Stomach (tissue), 19 donors: ENCODE measurements around the gene ARPP21. TPM values are rescaled to one million over a fixed set of nuclear protein-coding genes. Genes with fewer than 3 reads are reported as not detected.

Experiments
- DNase-seq, 2 donors: peaks; one replicate each; pipeline versions ENCODE4 v3.0.0 to v3.0.0-alpha.2; 2013 to 2019
- H3K27ac ChIP-seq, 5 donors: fragments of 200-600 bp in 4 of 5; sonication (generic) in 4 of 5; one replicate each; pipeline ENCODE4 v1.5.1; 2013 to 2019; ENCODE audit warnings: mild to moderate bottlenecking in 1 of 5, moderate library complexity in 1 of 5
- H3K27me3 ChIP-seq, 3 donors: fragments of 200-600 bp; sonication (generic); one replicate each; pipeline ENCODE4 v1.5.1; 2017 to 2019; ENCODE audit warnings: mixed run types in 1 of 3
- H3K36me3 ChIP-seq, 4 donors: fragments of 200-600 bp; sonication (generic); 1 replicate in 3 of 4; 2 replicates in 1 of 4; pipeline ENCODE4 v1.5.1; 2016 to 2019
- H3K4me1 ChIP-seq, 4 donors: fragments of 200-600 bp; sonication (generic); one replicate each; pipeline ENCODE4 v1.5.1; 2016 to 2019
- H3K4me3 ChIP-seq, 4 donors: fragments of 200-600 bp; sonication (generic) in 3 of 4; one replicate each; pipeline ENCODE4 v1.5.1; 2016 to 2019; ENCODE audit warnings: mild to moderate bottlenecking in 1 of 4
- H3K9me3 ChIP-seq, 4 donors: fragments of 200-600 bp; sonication (generic); one replicate each; pipeline ENCODE4 v1.5.1; 2016 to 2019
- CTCF ChIP-seq, 7 experiments: fragments of 450-650 bp in 4 of 7; fragments of 200-600 bp in 3 of 7; sonication (generic) in 3 of 7; IDR thresholded peaks; one replicate each; pipeline ENCODE4 v1.5.1; 2016 to 2019; ENCODE audit warnings: antibody characterized with exemption in 7 of 7, control low read depth in 2 of 7, mild to moderate bottlenecking in 1 of 7
- EP300 ChIP-seq: sonication (generic); formaldehyde crosslinking; IDR thresholded peaks from one replicate; pipeline ENCODE4 v1.6.1; 2017; ENCODE audit warnings: antibody characterized with exemption
- POLR2A ChIP-seq, 4 donors: fragments of 450-650 bp; IDR thresholded peaks; one replicate each; pipeline ENCODE4 v1.6.1; 2016; ENCODE audit warnings: antibody characterized with exemption in 4 of 4, control low read depth in 2 of 4, mild to moderate bottlenecking in 1 of 4, moderate library complexity in 1 of 4
- POLR2AphosphoS5 ChIP-seq, 3 donors: sonication (generic); formaldehyde crosslinking; IDR thresholded peaks; one replicate each; pipeline ENCODE4 v1.6.1; 2016; ENCODE audit warnings: antibody characterized with exemption in 3 of 3
- WGBS, 5 donors: extraction: QIAGEN DNeasy Blood & Tissue Kit in 3 of 5; methylation state at CpG; one replicate each; pipeline versions ENCODE4 v1.1.5 to v1.1.7; 2013 to 2018; 5-methylcytosine and 5-hydroxymethylcytosine counted together
- intact Hi-C: fragments of 100-400 bp; cut with DNase I; formaldehyde crosslinking; loops from one replicate; pipeline ENCODE4 v1.15.1; 2023; ENCODE audit warnings: low total_unique reads
- long read RNA-seq, 10 donors: transcript quantifications; one replicate each; lab custom pipeline, GENCODE V29; 2026
- polyA plus RNA-seq, 3 donors: library from polyadenylated mRNA; stranded (reverse); fragments of 200-250 nt; gene quantifications; one replicate each; pipeline ENCODE4 v1.2.3, GENCODE V29; 2013
- total RNA-seq, 5 donors: library from RNA; depleted of rRNA; stranded (reverse); fragments of >200 nt; gene quantifications; one replicate each; pipeline versions ENCODE4 v1.1.0 to v1.2.3, GENCODE V29; 2014 to 2016
- donor health status: healthy with polysubstance abuse.
- donor health status: Bipolar disorder and iron deficiency.
- donor health status: healthy.

Gene ARPP21
- total RNA-seq (1 to 10 TPM in 1 of 5 donors, not detected in 4; 5.0 TPM), polyA plus RNA-seq (under 1 TPM in 1 of 3 donors, not detected in 2; 0.13 TPM)
- long read RNA-seq, donor 1 = 0 reads
- long read RNA-seq, donor 2 = 0 reads
- long read RNA-seq, donor 3 = 0 reads
- long read RNA-seq, donor 4 = 0 reads
- long read RNA-seq, donor 5 = 0 reads
- long read RNA-seq, donor 6 = 0 reads
- long read RNA-seq, donor 7 = 0 reads
- long read RNA-seq, donor 8, partial matches to known transcripts = 0 of 1 reads
- long read RNA-seq, donor 8, other reads (novel, unspliced or antisense) = 0 of 1 reads
- long read RNA-seq, donor 9 = 0 reads
- long read RNA-seq, donor 10 = 0 reads

- peaks cover 4 to 38% (median 20%) of the 10 kb centered on the region in 3 donors for H3K27me3 ChIP-seq
Observed at GRCh38 chr3:35639254-35640186, at the start of gene ARPP21. TSS of gene ARPP21 (plus strand) at chr3:35639525. CDS start at chr3:35681752, 42,227 bp downstream.

GRCh38 chr3:35592589-35593295 lies 46.6 kb upstream of the ARPP21 start:
- Histone ChIP-seq H3K9me3 (no peaks in the 10 kb centered on the region), H3K4me1 (no peaks in the 10 kb centered on the region), H3K27me3 (no peaks in the 10 kb centered on the region), H3K4me3 (no peak overlapping the region), H3K36me3 (no peaks in the 10 kb centered on the region), H3K27ac (no peak overlapping the region)
- 46 to 66% (median 63%) methylated on average over 5 of the region's 5 CpGs for WGBS, 5 donors
- DNase-seq = no peak
- intact Hi-C loops = no loop called here
- TF ChIP-seq EP300 = no peak

More at GRCh38 chr3:35639254-35640186, at the start of gene ARPP21:
- 1 to 3% (median 2%) methylated on average over 60 to 83 of the region's 83 CpGs for WGBS, 5 donors
- H3K9me3 ChIP-seq = no peaks in the 10 kb centered on the region
- H3K36me3 ChIP-seq = no peaks in the 10 kb centered on the region
- peak within 1 kb of the TSS; percentile 22 to 48 (median 32) for H3K4me3 ChIP-seq
- DNase-seq = peak in 1 of 2 donors; percentile 71
- no peak for TF ChIP-seq CTCF (IDR thresholded peaks at IDR 0.05)
- H3K27ac ChIP-seq = no peak within 1 kb of the TSS
- peaks cover 5 to 14% (median 13%) of the 10 kb centered on the region in 4 donors for H3K4me1 ChIP-seq
- intact Hi-C loops = no loop called here

- TF ChIP-seq POLR2AphosphoS5 (IDR thresholded peaks at IDR 0.05) (no peak), CTCF (IDR thresholded peaks at IDR 0.05) (no peak), POLR2A (IDR thresholded peaks at IDR 0.05) (no peak), EP300 (no peak)
- no peaks in the 10 kb centered on the region for H3K36me3 ChIP-seq
- H3K9me3 ChIP-seq = no peaks in the 10 kb centered on the region
- no peaks in the 10 kb centered on the region for H3K27me3 ChIP-seq
- DNase-seq = no peak
- H3K4me1 ChIP-seq = no peaks in the 10 kb centered on the region
- H3K4me3 ChIP-seq = no peak overlapping the region
- H3K27ac ChIP-seq = no peak overlapping the region
- intact Hi-C loops = no loop called here
Observed at GRCh38 chr3:35594739-35595138, 44.6 kb upstream of the ARPP21 start.

- H3K4me1 ChIP-seq = no peaks in the 10 kb centered on the region
- no peak for DNase-seq
- WGBS, 5 donors = 58 to 81% (median 75%) methylated on average over 3 of the region's 3 CpGs
- no peak for TF ChIP-seq CTCF (IDR thresholded peaks at IDR 0.05)
- no peak for TF ChIP-seq POLR2AphosphoS5 (IDR thresholded peaks at IDR 0.05)
- TF ChIP-seq EP300 = no peak
- TF ChIP-seq POLR2A (IDR thresholded peaks at IDR 0.05) = no peak
- H3K9me3 ChIP-seq = no peaks in the 10 kb centered on the region
- no peak overlapping the region for H3K4me3 ChIP-seq
- H3K36me3 ChIP-seq = no peaks in the 10 kb centered on the region
- H3K27ac ChIP-seq = no peak overlapping the region
- intact Hi-C loops = no loop called here
- H3K27me3 ChIP-seq = no peaks in the 10 kb centered on the region
Observed at GRCh38 chr3:35596335-35596995, 42.9 kb upstream of the ARPP21 start.
